ENCODE data around the gene MRPL44. TPM values are rescaled to one million over a fixed set of nuclear protein-coding genes. Genes with fewer than 3 reads are reported as not detected.

MRPL44 gene
- total RNA-seq, 1 donor from 2014 or later, result 20.7 TPM

DNA sequence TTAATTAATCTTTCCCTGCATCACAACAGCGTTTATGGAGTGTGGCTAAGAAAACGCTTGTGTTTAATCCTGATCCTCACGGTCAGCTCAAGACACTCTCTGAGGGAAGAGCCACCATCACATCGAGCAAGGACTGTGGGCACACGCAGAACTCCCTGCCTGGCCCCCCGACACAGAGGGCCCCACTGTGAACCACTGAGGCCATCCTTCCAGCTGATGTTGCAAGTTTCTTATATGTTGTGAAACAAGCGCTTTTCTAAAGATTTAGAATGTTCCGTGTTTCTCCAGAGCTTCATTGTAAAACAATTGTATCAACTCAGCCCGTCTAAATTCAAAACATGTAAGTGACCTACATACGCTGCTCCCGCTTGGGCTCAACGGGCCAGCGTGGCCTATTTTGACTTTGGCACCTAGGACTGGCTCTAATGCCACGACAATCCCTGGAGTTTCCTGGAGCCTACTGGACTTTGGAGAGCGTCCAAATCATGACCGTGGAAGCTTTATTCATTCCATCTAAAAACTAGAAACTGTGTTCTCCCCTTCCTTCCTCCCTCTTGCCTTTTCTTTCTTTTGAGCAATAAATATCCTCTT, 46.9 kb downstream of the MRPL44 start:
- no peaks in the 10 kb centered on the region for H3K27me3 ChIP-seq (ENCODE audit: low read depth)
- H3K4me1 ChIP-seq, result no peaks in the 10 kb centered on the region
- H3K4me3 ChIP-seq, result no peak overlapping the region
- ATAC-seq (no peak), DNase-seq (no peak)
- H3K9me3 ChIP-seq, result no peaks in the 10 kb centered on the region
- intact Hi-C loops (cut with DNase I), result no loop called here
- H3K27ac ChIP-seq, result no peak overlapping the region
- no peaks in the 10 kb centered on the region for H3K36me3 ChIP-seq
- TF ChIP-seq, protein P1, sequence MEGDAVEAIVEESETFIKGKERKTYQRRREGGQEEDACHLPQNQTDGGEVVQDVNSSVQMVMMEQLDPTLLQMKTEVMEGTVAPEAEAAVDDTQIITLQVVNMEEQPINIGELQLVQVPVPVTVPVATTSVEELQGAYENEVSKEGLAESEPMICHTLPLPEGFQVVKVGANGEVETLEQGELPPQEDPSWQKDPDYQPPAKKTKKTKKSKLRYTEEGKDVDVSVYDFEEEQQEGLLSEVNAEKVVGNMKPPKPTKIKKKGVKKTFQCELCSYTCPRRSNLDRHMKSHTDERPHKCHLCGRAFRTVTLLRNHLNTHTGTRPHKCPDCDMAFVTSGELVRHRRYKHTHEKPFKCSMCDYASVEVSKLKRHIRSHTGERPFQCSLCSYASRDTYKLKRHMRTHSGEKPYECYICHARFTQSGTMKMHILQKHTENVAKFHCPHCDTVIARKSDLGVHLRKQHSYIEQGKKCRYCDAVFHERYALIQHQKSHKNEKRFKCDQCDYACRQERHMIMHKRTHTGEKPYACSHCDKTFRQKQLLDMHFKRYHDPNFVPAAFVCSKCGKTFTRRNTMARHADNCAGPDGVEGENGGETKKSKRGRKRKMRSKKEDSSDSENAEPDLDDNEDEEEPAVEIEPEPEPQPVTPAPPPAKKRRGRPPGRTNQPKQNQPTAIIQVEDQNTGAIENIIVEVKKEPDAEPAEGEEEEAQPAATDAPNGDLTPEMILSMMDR (IDR thresholded peaks at IDR 0.05), result no peak

DNA sequence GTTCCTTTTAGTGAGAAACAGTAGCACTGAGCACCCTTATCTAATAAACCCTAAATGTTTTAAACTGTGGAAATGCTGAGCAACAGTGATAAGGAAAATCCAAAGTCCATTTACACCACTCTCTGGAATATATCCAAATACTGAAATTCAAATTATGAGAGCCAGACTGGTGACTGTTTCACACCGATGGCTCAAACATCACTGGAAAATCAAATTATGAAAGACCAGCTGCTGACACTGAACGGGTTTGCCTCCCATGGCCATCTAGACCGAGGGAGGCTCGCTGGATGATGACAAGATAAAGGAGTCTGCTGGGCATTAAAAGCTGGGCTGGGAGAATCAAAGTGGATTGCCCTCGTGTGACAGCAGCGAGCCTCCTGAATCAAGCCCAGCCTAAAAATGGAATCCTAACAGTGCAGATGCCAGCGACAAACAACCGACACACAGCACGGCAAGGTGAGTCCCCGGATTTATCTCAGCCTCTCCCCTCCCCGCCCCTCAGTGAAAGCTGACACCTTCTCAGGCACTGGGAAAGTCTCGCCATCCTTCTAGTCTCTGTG, 51.5 kb downstream of the MRPL44 start:
- H3K36me3 ChIP-seq, result no peaks in the 10 kb centered on the region
- DNase-seq (no peak), ATAC-seq (no peak)
- no peaks in the 10 kb centered on the region for H3K27me3 ChIP-seq (ENCODE audit: low read depth)
- TF ChIP-seq, protein P1 (IDR thresholded peaks at IDR 0.05), result no peak
- no peak overlapping the region for H3K27ac ChIP-seq
- intact Hi-C loops (cut with DNase I), result no loop called here
- no peak overlapping the region for H3K4me3 ChIP-seq
- no peaks in the 10 kb centered on the region for H3K9me3 ChIP-seq
- H3K4me1 ChIP-seq, result no peaks in the 10 kb centered on the region

DNA sequence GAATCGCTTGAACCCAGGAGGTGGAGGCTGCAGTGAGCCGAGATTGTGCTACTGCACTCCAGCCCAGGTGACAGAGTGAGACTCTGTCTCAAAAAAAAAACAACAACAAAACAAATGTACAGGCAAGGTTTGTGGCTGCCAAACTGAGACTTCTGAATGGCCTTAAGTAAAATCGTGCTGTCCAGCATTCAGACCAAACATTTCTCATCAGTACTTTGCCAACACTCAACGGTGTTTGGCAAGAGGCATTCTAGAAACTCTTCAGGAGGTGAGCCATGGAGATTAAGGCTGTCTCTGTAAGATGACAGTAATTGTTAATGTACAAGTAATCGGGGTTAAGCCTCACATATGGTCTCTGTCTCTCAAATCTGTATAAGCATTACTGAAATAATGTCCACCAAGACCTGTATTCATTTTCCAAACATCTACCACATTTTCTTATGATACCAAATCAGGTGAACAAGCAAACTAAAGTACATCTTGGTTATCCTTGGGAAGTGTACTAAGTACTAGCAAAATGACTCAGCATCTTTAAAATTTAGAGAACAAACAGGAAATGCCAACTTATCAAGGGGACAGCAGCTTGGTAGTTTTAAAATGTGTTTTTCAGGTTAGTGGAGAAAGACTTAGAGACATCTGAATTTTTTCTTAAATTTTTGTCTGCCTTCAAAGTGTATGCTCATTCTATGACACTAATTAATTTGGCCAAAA, 52.5 kb downstream of the MRPL44 start:
- H3K9me3 ChIP-seq, result no peaks in the 10 kb centered on the region
- no peak for ATAC-seq
- H3K36me3 ChIP-seq, result no peaks in the 10 kb centered on the region
- H3K4me3 ChIP-seq, result no peak overlapping the region
- no peak for DNase-seq
- no peaks in the 10 kb centered on the region for H3K4me1 ChIP-seq
- no peak overlapping the region for H3K27ac ChIP-seq
- TF ChIP-seq, protein P1 (IDR thresholded peaks at IDR 0.05), result no peak
- no peaks in the 10 kb centered on the region for H3K27me3 ChIP-seq (ENCODE audit: low read depth)
- intact Hi-C loops (cut with DNase I), result no loop called here

DNA sequence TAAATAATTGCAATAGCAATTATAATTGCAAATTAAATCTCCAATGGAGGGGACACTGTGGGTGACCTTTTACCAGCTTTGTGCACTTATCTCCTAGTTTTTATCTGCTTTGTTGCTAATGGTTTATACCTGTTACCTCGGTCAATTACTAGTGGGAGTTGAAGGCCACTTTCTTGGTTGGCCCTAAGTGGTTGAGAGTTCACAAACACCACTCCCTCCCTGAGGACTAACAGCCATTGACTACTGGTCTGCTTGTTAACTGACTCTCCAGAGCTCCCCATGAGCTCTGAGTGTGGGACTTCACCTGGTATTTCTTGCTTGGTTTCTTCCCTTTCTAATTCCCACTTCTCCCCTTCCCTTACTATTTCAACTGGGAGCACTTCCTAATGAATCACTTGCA, 54.6 kb downstream of the MRPL44 start:
- TF ChIP-seq, protein P1 (IDR thresholded peaks at IDR 0.05), result no peak
- no peak for DNase-seq
- intact Hi-C loops (cut with DNase I), result no loop called here
- H3K9me3 ChIP-seq, result no peaks in the 10 kb centered on the region
- no peak for ATAC-seq
- no peaks in the 10 kb centered on the region for H3K4me1 ChIP-seq
- H3K27ac ChIP-seq, result no peak overlapping the region
- no peaks in the 10 kb centered on the region for H3K27me3 ChIP-seq (ENCODE audit: low read depth)
- no peak overlapping the region for H3K4me3 ChIP-seq
- H3K36me3 ChIP-seq, result no peaks in the 10 kb centered on the region

DNA sequence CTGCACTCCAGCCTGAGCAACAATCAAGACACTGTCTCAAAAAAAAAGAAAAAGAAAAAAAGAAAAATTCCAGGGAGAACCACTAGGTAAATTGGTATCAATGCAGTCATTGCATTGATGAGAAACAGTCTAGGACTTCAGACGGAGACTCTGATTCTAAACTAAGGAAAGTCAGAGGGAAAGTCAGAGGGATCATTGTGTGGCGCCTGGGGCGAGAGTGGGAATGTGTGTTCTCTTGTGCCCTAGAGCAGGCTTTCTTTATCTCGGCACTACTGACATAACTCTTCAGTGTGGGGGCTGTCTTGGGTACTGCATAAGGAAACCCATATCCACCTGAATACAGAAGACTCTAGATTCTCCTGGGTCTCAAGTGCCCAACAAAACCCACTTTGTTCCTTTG, 57.1 kb downstream of the MRPL44 start:
- no peaks in the 10 kb centered on the region for H3K9me3 ChIP-seq
- DNase-seq, result no peak
- intact Hi-C loops (cut with DNase I), result no loop called here
- no peaks in the 10 kb centered on the region for H3K4me1 ChIP-seq
- TF ChIP-seq, protein P1 (IDR thresholded peaks at IDR 0.05), result no peak
- ATAC-seq, result no peak
- H3K27me3 ChIP-seq (ENCODE audit: low read depth), result no peaks in the 10 kb centered on the region
- no peaks in the 10 kb centered on the region for H3K36me3 ChIP-seq
- H3K4me3 ChIP-seq, result no peak overlapping the region
- H3K27ac ChIP-seq, result no peak overlapping the region
